Prostate gland (tissue), 2 donors: Measurements from ENCODE around the gene APOF.

ENCODE experiments used
- CTCF ChIP-seq, 4 experiments: fragments of 200-600 bp in 2 of 4; fragments of 450-650 bp in 2 of 4; sonication (generic) in 2 of 4; IDR thresholded peaks; 1 replicate in 3 of 4; 2 replicates in 1 of 4; pipeline ENCODE4 v1.5.1; 2016 to 2019; ENCODE audit warnings: antibody characterized with exemption in 4 of 4, mild to moderate bottlenecking in 2 of 4, moderate library complexity in 2 of 4
- POLR2A ChIP-seq: fragments of 450-650 bp; IDR thresholded peaks from one replicate; pipeline ENCODE4 v1.6.1; 2016; ENCODE audit warnings: antibody characterized with exemption, mild to moderate bottlenecking

- TF ChIP-seq CTCF (IDR thresholded peaks at IDR 0.05), result no peak
- TF ChIP-seq POLR2A, result no peak
Measured at GRCh38 chr12:56385873-56386272, 23.2 kb upstream of the APOF start.
